Measurements from ENCODE around the gene THSD7A.

THSD7A gene

GRCh38 chr7:11430112-11430511 is 401.9 kb downstream of the THSD7A start:
- no peak for TF ChIP-seq CTCF (IDR thresholded peaks at IDR 0.05; ENCODE audit: insufficient read depth, low read depth, low read length, missing control alignments)
- H3K4me3 ChIP-seq (ENCODE audit: low read depth, low read length): no peak overlapping the region
- no peak for DNase-seq (ENCODE audit: low read depth)

GRCh38 chr7:11428877-11429581 is 403.0 kb downstream of the THSD7A start:
- no peak for TF ChIP-seq CTCF (IDR thresholded peaks at IDR 0.05; ENCODE audit: insufficient read depth, low read depth, low read length, missing control alignments)
- no peak overlapping the region for H3K4me3 ChIP-seq (ENCODE audit: low read depth, low read length)

GRCh38 chr7:11427686-11428273 is 404.2 kb downstream of the THSD7A start:
- no peak overlapping the region for H3K4me3 ChIP-seq (ENCODE audit: low read depth, low read length)
- DNase-seq (ENCODE audit: low read depth): peak; percentile 59

More at GRCh38 chr7:11428877-11429581, 403.0 kb downstream of the THSD7A start:
- no peak for DNase-seq (ENCODE audit: low read depth)

GRCh38 chr7:11424006-11424405 is 408.0 kb downstream of the THSD7A start:
- H3K4me3 ChIP-seq (ENCODE audit: low read depth, low read length): no peak overlapping the region
- DNase-seq (ENCODE audit: low read depth): no peak

More at GRCh38 chr7:11427686-11428273, 404.2 kb downstream of the THSD7A start:
- TF ChIP-seq CTCF (IDR thresholded peaks at IDR 0.05; ENCODE audit: insufficient read depth, low read depth, low read length, missing control alignments): peak; percentile 53

GRCh38 chr7:11420049-11420448 is 411.9 kb downstream of the THSD7A start:
- no peak for TF ChIP-seq CTCF (IDR thresholded peaks at IDR 0.05; ENCODE audit: insufficient read depth, low read depth, low read length, missing control alignments)
- no peak overlapping the region for H3K4me3 ChIP-seq (ENCODE audit: low read depth, low read length)
- DNase-seq (ENCODE audit: low read depth): no peak

More at GRCh38 chr7:11424006-11424405, 408.0 kb downstream of the THSD7A start:
- TF ChIP-seq CTCF (IDR thresholded peaks at IDR 0.05; ENCODE audit: insufficient read depth, low read depth, low read length, missing control alignments): no peak

GRCh38 chr7:11416641-11417458 is 415.1 kb downstream of the THSD7A start:
- H3K4me3 ChIP-seq (ENCODE audit: low read depth, low read length): no peak overlapping the region
- no peak for DNase-seq (ENCODE audit: low read depth)
- no peak for TF ChIP-seq CTCF (IDR thresholded peaks at IDR 0.05; ENCODE audit: insufficient read depth, low read depth, low read length, missing control alignments)

Measured in GM12865 (cell line).